GM19468 (cell line): Measurements from ENCODE around the gene SLC27A1.
A peak's percentile ranks its signal among the peaks of the same experiment; 100 is the strongest.
"Not testable (repeated sequence)": the region's sequence is repeated elsewhere in the genome, so short reads cannot be mapped to it uniquely, and the experiment has no call there.

Experiments used
- ATAC-seq: cut with Tn5 transposase; IDR thresholded peaks from one replicate; pipeline ENCODE4 v1.9.1; 2021; ENCODE audit warnings: mild to moderate bottlenecking, moderate library complexity, moderate number of reproducible peaks; ENCODE audit not compliant: unreplicated experiment; ENCODE audit errors: extremely low read depth

The SLC27A1 gene

DNA sequence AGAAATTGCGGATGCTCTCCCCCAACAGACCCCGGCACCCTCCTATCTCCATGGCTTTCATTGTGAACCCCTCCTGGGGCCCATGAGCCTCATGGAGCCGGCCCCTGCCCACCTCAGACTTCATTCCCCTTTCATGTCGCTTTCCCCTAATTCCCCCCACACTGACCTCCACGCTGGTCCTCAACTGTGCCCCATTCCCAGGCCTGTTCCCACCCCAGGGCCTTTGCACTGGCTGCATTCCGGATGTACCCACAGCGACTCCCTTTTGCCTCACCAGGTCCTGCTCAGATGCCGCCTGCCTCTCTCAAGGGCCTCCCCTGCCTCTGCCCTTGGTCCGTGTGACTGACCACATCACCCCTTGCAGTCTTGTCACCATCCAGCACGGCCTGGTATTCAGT is 13.3 kb downstream of the SLC27A1 start:
- no peak for ATAC-seq

DNA sequence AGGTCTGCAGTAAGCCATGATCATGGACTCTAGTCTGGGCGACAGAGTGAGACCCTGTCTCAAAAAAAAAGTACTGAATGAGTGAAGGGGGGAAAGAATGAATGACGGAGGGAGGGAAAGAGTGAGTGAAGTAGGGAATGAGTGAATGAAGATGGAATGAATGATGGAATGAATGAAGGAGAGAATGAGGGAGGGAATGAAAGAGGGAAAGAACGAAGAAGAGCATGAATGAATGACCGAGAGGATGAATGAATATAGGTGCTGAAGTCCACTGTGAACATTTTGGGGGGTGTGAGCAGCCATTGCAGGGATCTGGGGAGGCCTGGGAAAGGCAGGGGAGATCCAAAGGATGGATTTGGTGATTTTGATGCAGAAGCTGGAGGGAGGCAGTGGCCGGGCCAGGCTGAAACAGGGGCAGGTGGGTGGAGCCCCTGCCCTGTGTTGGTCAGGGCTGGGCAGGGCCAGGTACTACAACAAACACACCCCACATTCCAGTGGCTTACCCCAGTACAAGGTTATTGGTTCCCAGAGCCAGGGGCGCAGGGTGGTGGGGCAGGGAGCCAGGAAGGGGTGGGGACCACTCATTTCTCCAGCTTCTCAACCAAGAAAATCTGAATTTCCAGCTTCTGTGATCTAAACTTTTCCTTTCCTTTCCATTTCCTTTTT is 14.3 kb downstream of the SLC27A1 start:
- ATAC-seq = no peak

DNA sequence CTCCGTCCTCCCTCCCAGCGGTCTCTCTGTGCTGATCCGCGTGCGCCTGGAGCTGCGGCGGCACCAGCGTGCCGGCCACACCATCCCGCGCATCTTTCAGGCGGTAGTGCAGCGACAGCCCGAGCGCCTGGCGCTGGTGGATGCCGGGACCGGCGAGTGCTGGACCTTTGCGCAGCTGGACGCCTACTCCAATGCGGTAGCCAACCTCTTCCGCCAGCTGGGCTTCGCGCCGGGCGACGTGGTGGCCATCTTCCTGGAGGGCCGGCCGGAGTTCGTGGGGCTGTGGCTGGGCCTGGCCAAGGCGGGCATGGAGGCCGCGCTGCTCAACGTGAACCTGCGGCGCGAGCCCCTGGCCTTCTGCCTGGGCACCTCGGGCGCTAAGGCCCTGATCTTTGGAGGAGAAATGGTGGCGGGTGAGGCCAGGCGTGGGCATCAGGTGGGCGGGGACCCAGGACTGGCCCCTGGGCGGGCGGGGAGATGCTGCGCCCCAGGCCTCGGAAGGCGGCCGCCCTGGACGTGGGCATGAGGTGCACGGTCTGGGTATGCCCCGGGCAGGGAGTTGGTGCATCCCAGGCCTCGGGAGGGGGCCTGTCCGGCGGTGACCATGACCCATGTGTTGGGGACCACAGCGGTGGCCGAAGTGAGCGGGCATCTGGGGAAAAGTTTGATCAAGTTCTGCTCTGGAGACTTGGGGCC is 16.4 kb downstream of the SLC27A1 start:
- ATAC-seq = no peak

DNA sequence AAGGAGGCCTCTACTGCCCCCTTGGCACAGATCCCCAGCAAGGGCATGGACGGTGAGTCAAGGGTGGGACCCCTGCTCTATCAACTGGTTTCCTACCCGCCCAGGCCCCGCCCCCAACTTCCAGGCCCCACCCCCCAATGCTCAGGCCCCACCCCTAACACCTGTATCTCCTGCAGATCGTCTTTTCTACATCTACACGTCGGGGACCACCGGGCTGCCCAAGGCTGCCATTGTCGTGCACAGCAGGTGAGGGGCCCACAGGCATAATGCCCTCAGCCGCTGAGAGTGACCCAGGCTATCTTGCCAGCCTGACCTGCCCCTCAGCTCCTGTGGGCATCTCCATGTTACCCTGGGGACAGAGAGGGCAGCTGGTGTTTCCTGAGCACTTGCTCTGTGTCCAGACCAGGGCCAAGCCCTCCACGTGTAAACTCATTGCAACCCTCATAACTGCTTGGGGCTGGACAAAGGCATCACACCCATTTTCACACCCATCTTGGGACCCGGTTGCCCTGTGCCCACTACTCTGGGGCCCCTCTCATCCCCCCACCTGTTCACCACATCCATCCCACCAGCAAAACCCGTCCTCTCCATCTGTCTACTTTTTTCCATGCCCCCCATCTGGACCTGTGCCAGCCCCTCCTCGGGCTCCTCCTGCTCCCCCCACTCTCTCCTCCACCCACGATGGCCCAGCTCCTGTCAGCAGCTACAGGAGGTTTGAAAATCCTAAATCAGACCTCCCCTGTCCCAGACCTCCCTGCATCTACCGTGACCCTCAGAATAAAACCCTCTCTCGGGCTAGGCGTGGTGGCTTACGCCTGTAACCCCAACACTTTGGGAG is 17.2 kb downstream of the SLC27A1 start:
- no peak for ATAC-seq

DNA sequence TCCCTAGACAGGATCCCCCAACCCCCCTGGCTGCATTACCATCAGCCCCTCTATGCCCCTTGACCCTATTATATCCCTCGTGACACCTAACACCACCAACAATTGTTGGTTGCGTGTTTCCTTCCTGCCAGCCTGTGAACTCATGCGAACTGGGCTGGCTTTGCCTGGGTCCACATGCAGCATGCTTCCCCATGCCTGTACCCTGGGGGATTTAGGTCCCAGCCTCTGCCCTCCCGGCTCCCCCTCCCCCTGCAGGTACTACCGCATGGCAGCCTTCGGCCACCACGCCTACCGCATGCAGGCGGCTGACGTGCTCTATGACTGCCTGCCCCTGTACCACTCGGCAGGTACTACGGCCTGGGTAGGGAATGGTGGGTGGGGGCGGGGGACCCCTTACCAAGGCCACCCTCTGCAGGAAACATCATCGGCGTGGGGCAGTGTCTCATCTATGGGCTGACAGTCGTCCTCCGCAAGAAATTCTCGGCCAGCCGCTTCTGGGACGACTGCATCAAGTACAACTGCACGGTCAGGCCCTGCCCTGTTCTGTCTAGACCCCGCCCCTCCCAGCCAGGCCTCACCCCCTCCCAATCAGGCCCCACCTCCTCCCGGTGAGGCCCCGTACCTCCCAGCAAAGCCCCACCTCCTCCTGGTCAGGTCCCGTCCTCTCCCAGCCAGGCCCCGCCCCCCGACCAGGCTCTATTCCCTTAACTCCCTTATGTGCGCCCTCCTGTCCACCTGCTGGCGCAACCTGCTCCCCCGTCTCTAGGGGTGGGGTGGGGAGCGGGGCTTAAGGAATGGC is 18.5 kb downstream of the SLC27A1 start:
- ATAC-seq = no peak

DNA sequence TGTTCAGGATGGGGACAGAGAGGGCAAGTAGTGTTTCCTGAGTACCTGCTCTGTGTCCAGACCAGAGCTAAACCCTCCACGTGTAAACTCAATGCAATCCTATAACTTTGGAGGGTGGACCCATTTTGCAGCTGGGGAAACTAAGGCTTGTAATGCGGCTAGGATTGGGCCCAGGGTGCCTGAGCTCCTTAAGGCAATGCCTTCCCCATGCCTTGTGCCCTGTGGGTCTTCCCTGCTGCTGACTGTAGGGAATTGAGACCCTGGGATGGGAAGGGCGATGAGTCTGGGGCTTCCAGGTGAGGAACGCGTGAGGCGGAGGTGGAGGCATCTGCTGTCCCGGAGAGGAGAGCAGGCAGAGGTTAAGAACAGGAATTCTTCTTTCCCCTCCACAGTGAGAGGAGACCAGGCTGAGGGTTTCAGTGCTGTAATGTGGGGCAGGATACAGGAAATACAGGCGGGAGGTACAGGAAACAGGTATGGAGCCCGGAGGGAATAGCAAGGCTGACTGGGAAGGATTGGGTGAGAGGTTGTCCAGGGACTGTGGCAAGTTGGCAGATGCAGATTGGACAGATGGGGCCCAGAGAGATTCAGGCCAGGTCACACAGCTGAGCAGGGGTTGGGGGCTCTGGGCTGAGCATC is 19.2 kb downstream of the SLC27A1 start:
- ATAC-seq = no peak

DNA sequence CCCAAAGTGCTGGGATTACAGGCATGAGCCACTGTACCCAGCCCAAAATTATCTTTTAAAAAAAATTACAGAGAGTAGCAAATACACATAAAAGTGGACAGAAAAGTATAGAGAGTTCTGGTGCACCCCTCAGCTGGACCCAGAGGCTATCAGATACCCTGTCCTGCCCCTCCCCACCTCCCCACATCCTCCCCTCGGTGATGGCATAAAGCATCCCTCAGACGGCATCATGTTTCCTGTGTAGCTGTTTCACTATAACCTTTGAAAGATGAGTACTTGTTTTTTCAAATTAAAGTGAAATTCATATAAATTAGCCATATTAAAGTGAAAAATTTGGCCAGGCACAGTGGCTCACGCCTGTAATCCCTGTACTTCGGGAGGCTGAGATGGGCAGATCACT is 20.1 kb downstream of the SLC27A1 start:
- ATAC-seq = no peak

DNA sequence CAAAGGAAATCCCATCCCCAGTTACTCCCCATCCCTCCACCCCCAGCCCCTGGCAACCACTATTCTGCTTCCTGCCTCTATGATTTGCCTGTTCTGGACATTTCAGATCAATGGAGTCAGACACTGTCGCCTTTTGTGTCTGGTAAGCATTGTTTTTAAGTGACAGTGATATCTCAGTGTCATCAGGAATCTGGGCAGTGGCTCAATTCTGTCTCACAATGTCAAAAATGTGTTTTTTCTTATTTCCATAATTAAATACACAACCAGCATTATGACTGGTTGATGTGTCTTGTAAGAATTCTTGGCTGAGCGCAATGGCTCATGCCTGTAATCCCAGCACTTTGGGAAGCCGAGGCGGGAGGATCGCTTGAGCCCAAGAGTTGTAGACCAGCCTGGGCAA is 21.0 kb downstream of the SLC27A1 start:
- no peak for ATAC-seq

DNA sequence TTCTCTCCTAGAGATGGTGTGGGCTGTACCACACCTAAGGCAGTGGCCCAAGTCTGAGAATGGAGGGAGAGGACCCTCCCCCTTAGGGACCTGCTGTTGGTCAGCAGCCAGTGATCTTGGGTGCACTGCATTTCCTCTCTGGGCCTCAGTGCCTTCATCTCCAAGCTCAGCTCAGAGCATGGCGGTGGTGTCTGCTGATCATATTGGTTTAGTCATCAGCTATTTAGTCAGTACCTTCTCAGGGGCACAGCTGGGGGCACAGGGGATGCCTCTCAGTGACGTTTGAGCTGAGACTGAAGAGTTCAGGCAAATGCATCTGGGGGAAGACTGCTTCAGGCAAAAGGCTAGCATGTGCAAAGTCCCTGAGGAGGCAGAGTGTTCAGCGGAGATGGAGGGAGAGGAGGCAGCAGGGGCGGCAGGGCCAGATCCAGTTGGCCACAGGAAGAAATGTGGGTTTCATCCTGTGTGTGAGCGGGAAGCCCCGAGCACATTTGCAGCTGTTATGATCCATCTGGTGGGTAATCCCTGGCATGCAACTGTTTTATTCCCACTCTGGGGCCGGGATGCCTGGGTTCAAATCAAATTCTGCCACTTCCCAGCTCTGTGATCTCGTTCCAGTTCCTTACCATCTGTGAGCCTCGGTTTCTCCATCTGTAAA is 25.4 kb downstream of the SLC27A1 start:
- ATAC-seq = no peak

DNA sequence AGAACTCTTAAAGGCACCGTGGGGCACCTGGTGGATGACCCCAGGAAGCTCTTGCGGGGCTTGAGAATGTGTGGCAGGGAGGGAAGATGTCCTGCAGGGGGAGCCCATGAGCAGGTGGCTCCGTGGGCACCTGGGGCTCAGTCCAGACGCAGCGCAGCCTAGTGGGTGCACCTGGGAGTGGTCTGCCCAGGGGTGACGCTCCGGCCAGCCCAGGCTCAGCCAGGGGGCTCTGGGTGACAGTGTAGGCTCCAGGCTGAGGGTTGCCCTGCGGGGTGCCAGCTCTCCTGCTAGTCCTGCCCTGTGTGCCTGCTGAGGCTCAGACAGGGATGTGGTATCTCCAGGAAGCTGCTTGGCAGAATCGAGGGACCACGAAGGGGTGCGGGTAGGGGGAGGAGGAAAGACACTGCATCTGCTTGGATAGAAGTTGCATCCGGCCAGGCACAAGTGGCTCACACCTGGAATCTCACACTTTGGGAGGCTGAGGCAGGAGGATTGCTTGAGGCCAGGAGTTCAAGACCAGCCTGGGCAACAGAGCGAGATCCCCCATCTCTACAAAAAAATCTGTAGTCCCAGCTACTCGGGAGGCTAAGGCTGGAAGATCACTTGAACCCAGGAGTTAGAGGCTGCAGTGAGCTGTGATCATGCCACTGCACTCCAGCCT is 26.1 kb downstream of the SLC27A1 start:
- ATAC-seq = peak; percentile 58

DNA sequence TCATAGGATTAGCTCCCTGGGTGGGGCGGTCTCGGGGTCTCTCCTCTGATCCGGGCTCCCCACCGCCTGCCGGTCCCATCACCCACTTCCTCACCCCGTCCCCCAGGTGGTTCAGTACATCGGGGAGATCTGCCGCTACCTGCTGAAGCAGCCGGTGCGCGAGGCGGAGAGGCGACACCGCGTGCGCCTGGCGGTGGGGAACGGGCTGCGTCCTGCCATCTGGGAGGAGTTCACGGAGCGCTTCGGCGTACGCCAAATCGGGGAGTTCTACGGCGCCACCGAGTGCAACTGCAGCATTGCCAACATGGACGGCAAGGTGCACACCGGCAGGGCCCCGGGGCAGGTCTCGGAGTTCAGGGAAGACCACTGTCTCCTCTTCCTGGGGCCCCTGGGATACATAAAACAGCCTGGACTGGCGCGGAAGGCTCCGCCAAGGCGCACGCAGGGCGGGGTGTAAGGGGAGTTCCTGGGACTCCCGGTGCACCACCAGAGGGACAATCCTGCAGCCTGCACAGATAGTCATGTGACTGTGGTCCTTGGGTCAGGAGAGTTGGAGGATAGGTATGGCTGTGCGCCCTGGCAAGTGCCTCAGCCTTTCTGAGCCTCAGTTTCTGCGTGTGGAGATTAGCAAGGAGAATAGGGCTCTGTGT is 26.9 kb downstream of the SLC27A1 start:
- no peak for ATAC-seq

DNA sequence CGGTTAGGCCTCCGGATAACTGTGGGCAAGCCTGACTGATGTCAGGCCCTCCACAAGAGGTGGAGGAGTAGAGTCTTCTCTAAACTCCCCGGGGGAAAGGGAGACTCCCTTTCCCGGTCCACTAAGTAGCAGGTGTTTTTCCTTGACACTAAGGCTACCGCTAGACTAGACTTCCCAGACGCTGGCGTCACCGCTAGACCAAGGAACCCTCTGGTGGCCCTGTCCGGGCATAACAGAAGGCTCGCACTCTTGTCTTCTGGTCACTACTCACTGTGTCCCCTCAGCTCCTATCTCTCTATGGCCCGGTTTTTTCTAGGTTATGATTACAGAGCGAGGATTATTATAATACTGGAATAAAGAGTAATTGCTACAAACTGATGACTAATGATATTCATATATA is 28.7 kb downstream of the SLC27A1 start:
- ATAC-seq = not testable (repeated sequence)

DNA sequence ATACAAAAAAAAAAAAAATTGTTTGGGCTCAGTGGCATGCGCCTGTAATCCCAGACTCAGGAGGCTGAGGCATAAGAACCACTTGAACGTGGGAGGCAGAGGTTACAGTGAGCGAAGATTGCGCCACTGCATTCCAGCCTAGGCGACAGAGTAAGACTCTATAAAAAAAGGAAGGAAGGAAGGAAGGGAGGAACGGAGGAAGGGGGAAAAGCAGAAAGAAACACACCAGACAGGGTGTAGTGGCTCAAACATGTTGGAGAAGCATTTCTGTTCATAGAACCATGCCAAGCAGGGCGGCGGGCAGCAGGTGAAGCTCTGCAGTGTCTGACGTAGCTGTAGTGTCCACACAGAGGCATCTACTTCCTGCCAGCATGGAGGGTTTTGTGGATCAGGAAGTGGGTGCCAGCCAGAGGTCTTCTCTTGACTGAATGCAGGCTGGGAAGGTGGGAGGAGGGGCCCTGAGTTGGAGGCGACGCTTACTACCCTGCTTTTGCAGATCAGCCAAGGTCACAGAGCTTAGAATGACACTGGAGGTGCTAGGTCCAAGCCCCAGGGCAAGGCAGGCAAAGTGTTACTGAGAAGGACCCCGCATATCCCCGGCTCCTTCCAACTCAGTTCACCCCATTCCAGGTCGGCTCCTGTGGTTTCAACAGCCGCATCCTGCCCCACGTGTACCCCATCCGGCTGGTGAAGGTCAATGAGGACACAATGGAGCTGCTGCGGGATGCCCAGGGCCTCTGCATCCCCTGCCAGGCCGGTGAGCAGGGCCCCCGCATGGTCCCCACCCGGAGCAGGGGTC is 29.5 kb downstream of the SLC27A1 start:
- ATAC-seq = no peak

DNA sequence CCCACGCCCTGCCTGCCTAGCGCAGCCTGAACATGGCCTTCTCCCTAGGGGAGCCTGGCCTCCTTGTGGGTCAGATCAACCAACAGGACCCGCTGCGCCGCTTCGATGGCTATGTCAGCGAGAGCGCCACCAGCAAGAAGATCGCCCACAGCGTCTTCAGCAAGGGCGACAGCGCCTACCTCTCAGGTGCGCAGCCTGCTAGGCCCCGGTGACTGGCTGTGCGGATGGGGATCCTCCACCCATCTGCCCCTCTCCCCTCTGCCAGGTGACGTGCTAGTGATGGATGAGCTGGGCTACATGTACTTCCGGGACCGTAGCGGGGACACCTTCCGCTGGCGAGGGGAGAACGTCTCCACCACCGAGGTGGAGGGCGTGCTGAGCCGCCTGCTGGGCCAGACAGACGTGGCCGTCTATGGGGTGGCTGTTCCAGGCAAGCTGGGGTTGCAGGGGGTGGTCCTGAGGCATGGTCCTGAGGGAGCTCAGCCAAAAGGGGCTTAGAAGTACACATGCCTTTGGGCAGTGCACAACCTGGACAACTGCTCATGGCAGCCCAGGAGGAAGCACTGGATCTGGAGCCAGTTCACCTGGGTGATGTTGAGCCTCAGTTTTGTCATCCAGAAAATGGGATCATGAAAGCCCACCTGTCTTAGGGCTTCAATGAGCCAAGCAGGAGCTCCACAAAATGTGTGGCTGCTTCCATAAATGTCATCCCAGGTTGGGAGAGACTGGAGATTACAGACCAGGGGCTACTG is 30.3 kb downstream of the SLC27A1 start:
- no peak for ATAC-seq

DNA sequence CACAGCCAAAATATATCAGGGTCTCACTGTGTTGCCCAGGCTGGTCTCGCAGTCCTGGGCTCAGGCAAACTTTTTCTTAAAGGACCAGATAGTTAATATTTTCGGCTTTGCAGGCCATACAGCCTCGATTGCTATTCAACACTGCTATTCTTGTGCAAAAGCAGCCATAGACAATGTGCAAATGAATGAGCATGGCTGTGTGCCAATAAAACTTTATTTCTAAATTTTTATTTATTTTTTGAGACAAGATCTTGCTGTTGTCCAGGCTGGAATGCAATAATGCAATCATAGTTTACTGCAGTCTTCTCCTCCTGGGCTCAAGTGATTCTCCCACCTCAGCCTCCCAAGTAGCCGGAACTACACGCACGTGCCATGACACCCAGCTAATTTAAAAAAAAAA is 32.9 kb downstream of the SLC27A1 start:
- ATAC-seq = no peak

DNA sequence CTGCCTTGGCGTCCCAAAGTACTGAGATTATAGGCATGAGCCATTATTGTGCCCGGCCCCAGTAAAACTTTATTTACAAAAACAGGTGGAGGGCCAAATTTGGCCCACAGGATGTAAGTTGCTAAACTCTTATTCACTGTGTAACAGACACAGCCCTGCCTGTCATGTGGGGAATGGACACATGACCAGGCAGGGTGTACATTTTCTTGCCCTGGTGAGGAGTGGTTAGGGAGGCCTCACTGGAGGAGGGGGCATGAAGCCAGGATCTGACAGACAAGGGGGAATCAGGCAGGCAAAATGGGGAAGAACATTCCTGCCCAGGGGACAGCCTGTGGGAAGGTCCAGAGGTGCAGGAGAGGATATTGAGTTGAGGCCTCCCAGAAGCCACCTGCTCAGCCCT is 33.7 kb downstream of the SLC27A1 start:
- no peak for ATAC-seq

DNA sequence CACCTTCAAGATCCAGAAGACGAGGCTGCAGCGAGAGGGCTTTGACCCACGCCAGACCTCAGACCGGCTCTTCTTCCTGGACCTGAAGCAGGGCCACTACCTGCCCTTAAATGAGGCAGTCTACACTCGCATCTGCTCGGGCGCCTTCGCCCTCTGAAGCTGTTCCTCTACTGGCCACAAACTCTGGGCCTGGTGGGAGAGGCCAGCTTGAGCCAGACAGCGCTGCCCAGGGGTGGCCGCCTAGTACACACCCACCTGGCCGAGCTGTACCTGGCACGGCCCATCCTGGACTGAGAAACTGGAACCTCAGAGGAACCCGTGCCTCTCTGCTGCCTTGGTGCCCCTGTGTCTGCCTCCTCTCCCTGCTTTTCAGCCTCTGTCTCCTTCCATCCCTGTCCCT is 34.1 kb downstream of the SLC27A1 start:
- no peak for ATAC-seq
